ENCODE measurements around the gene CDK19. TPM values are rescaled to one million over a fixed set of nuclear protein-coding genes. Genes with fewer than 3 reads are reported as not detected.
"Not testable (repeated sequence)": the region's sequence is repeated elsewhere in the genome, so short reads cannot be mapped to it uniquely, and the experiment has no call there.

The CDK19 gene
- total and polyA plus RNA-seq, 10 of the 15 experiments (the other 5 are each of a cell fraction or from before 2014, with no cell fraction given) = 4.6 to 21.4 (median 12.4) TPM

- RAD21 ChIA-PET (ENCODE audit: unreplicated experiment); FAIRE-seq; H3K4me3 ChIP-seq; H3K79me2 ChIP-seq (ENCODE audit: control insufficient read depth, insufficient read depth, low read length); H3K4me2 ChIP-seq (ENCODE audit: control insufficient read depth, insufficient read depth); H3K27ac ChIP-seq (ENCODE audit: control insufficient read depth, insufficient read depth); in situ Hi-C loops (cut with MboI); H4K20me1 ChIP-seq (ENCODE audit: control insufficient read depth, insufficient read depth); H2AFZ ChIP-seq (ENCODE audit: control insufficient read depth, low read depth, low read length); H3K36me3 ChIP-seq (ENCODE audit: control insufficient read depth in 2 of 2, insufficient read depth in 2 of 2, low read length in 1 of 2); SMC1A ChIA-PET (ENCODE audit: uncharacterized antibody, unreplicated experiment); POLR2A ChIA-PET; H3K27me3 ChIP-seq (replicated peaks in 1 of 2; ENCODE audit: control insufficient read depth in 2 of 2, insufficient read depth in 2 of 2, low read length in 1 of 2); H3K9me3 ChIP-seq (replicated peaks; ENCODE audit: control insufficient read depth, insufficient read depth, low read length); intact Hi-C loops (cut with micrococcal nuclease; ENCODE audit: unreplicated experiment); BruUV-seq (replicated peaks); H3K9ac ChIP-seq (ENCODE audit: control insufficient read depth, insufficient read depth, low read length); CTCF ChIA-PET; DNase-seq (ENCODE audit: low read depth, low spot score); ATAC-seq; H3K4me1 ChIP-seq (ENCODE audit: control insufficient read depth, insufficient read depth, low read length): not testable (repeated sequence)
- 0 out of 2 replicates have a peak, but pooled peaks have one; percentile 1 for TF ChIP-seq MTA2 (IDR thresholded peaks at IDR 0.05; ENCODE audit: low read depth)
- 100% methylated on average over 1 of the region's 3 CpGs for WGBS (ENCODE audit: insufficient coverage, insufficient replicate concordance, low lambda C conversion rate, missing lambda C conversion rate)
Measured at GRCh38 chr6:110600640-110601039, 214.6 kb downstream of the CDK19 start.

DNA sequence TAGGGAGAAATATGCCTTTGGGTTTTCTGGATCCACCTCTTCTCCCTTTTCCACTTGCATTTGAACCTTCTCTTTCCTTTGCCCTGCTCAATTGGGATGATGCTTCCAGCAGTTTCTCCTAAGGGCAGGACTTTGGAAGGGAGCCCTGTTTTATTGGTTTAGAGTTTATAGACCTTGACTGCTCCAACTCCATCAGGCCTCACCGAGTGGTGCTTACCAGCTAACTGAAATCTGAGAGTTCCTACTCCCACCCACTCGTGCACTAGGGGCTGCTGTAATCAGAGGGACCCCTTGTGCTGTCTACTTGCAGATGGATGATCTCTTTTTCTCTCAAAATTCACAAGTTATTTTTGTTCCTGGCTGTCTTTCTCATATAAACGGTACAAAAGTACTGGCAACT is 217.5 kb downstream of the CDK19 start:
- FAIRE-seq (no peak), ATAC-seq (no peak), DNase-seq (ENCODE audit: low read depth, low spot score) (no peak)
- Histone ChIP-seq H3K79me2 (ENCODE audit: control insufficient read depth, insufficient read depth, low read length) (no peaks in the 10 kb centered on the region), H3K4me2 (ENCODE audit: control insufficient read depth, insufficient read depth) (no peak overlapping the region), H3K27ac (ENCODE audit: control insufficient read depth, insufficient read depth) (no peak overlapping the region), H3K4me1 (ENCODE audit: control insufficient read depth, insufficient read depth, low read length) (no peaks in the 10 kb centered on the region), H3K36me3 (ENCODE audit: control insufficient read depth in 2 of 2, insufficient read depth in 2 of 2, low read length in 1 of 2) (no peaks in the 10 kb centered on the region), H3K27me3 (replicated peaks in 1 of 2; ENCODE audit: control insufficient read depth in 2 of 2, insufficient read depth in 2 of 2, low read length in 1 of 2) (no peaks in the 10 kb centered on the region), H2AFZ (ENCODE audit: control insufficient read depth, low read depth, low read length) (no peak overlapping the region), H4K20me1 (ENCODE audit: control insufficient read depth, insufficient read depth) (no peaks in the 10 kb centered on the region), H3K9ac (ENCODE audit: control insufficient read depth, insufficient read depth, low read length) (no peak overlapping the region), H3K9me3 (replicated peaks; ENCODE audit: control insufficient read depth, insufficient read depth, low read length) (peaks cover 2% of the 10 kb centered on the region; the same call in 1 of the 3 replicates), H3K4me3 (no peak overlapping the region)
- in situ Hi-C loops (cut with MboI) = no loop called here
- ChIA-PET SMC1A (ENCODE audit: uncharacterized antibody, unreplicated experiment) (interaction anchor here (0.8 to 1.0 kb wide), 3 partner anchors 9 to 59 kb away, joined by 3 to 4 read pairs (median 3); no protein-coding TSS in a partner anchor), POLR2A (interaction anchor here (0.7 kb wide), 1 partner anchor 359 kb away, joined by 4 read pairs; no protein-coding TSS in a partner anchor), CTCF (no interaction called here), RAD21 (ENCODE audit: unreplicated experiment) (no interaction called here)
- intact Hi-C loops (cut with micrococcal nuclease; ENCODE audit: unreplicated experiment) = no loop called here
- 69% methylated on average over 3 of the region's 3 CpGs for WGBS (ENCODE audit: insufficient coverage, insufficient replicate concordance, low lambda C conversion rate, missing lambda C conversion rate)
- TF ChIP-seq POLR2A (IDR thresholded peaks at IDR 0.05; ENCODE audit: low read depth, low read length) (no peak), MTA2 (IDR thresholded peaks at IDR 0.05; ENCODE audit: low read depth) (no peak), RCOR1 (conservative IDR thresholded peaks at IDR 0.05; ENCODE audit: low read depth, low read length) (no peak), CHD4 (IDR thresholded peaks at IDR 0.05) (no peak)
- TF ChIP-seq, protein P1, sequence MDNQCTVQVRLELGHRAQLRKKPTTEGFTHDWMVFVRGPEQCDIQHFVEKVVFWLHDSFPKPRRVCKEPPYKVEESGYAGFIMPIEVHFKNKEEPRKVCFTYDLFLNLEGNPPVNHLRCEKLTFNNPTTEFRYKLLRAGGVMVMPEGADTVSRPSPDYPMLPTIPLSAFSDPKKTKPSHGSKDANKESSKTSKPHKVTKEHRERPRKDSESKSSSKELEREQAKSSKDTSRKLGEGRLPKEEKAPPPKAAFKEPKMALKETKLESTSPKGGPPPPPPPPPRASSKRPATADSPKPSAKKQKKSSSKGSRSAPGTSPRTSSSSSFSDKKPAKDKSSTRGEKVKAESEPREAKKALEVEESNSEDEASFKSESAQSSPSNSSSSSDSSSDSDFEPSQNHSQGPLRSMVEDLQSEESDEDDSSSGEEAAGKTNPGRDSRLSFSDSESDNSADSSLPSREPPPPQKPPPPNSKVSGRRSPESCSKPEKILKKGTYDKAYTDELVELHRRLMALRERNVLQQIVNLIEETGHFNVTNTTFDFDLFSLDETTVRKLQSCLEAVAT (IDR thresholded peaks at IDR 0.05) = no peak
- BruUV-seq (replicated peaks) = no TSS peak

Data from GM12878 (cell line).